ENCODE measurements around the gene ZNF750.
"Not testable (repeated sequence)": the region's sequence is repeated elsewhere in the genome, so short reads cannot be mapped to it uniquely, and the experiment has no call there.

Gene ZNF750

DNA sequence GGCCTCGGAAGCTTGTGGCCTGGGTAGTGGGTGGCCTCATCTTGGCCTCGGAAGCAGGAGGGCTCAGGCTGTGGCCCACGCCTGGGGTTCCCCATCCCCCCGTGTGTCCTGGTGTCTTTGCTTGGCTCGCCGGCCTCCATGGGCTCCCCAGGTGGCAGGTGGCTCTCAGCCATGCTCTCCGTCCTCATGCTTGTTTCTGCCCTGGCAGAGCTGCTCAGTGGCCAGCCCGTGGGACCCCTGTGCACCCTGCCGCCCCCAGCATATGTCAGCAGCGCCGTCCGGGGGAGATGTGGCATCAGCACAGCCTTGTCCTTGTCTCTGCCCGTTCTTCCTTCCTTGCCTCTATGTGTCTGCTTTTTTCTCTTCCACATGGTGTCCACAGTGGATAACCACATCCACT lies 49.4 kb downstream of the ZNF750 start:
- DNase-seq = no peak

DNA sequence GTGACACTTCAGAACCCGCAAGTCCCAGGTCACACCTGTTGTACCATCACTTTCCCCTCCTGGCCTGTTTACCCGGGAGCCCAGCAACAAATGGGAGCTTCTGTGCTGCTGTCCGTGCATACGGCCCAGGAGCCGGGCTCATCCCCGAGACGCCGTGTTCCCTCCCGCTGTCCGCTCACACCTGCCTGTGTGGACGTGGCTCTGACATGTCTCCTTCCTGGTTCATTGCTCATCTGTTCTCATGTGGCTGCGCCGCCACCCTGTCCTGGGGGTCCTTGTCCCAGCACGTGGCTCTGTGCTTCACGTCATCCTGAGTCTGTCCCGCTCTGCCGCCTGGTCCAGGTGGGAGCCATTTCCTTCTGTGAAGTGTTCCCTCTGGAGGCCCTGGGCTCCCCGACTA lies 50.0 kb downstream of the ZNF750 start:
- DNase-seq = no peak

DNA sequence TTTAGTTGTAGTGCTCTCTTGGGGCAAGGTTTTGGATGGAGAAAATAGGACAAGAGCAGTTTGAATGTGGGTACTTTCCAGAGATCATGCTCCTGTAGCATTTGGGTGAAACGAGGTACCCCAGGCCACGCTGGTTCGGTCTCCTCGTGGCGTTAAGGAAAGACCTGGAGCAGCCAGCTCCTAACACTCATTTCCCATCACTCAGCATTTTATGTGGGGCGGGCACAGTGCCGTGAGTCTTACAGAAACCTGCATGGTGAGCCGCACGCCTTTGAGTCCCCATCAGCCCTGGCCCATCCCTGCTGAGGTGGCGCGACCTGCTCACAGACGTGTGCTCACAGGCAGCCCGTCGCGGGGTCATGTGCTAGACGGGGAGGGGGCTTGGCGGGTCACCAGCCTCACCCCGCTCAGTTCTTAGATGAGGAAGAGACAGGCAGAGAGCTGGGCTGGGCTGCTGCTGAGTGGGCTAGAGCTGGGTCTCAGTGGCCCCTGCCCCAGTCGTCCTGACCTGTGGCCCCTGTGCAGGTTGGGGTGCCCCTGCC lies 50.7 kb downstream of the ZNF750 start:
- no peak for DNase-seq

DNA sequence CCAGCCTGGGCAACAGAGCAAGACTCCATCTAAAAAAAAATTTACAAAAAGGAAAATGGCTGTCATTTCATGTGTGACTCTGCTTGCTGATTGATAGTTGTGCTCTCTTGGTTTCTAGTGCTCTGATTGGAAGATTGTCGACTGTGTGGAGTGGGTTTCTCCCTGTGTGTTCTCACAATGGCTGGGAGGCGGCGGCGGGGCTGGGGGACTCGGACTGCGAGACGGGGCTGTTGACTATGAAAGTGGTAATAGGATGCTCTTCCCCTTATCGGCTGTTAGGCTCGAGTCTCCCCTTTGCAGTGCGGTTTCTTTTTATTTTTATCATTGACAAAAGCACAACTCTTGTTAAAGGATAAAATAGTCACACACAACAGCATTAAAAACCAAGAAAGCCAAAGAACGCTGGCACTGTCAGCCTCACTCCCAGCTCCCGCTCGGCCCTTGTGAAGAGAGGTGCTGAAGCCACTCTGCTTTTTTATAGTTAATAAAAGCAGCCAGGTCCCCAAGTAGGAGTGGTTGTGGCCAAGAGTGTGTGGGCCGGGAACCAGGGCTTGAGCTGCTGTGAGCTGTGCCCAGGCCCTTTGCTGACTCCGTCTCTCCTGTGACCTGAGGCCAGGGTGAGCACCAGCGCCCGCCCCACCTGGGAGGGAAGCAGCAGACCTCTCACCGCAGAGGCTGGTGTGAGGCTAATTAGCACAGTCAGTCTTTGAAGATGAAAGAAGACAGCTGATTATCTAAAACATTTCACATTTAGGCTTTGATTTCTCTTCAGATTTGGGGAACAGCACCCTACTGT lies 51.4 kb downstream of the ZNF750 start:
- no peak for DNase-seq

DNA sequence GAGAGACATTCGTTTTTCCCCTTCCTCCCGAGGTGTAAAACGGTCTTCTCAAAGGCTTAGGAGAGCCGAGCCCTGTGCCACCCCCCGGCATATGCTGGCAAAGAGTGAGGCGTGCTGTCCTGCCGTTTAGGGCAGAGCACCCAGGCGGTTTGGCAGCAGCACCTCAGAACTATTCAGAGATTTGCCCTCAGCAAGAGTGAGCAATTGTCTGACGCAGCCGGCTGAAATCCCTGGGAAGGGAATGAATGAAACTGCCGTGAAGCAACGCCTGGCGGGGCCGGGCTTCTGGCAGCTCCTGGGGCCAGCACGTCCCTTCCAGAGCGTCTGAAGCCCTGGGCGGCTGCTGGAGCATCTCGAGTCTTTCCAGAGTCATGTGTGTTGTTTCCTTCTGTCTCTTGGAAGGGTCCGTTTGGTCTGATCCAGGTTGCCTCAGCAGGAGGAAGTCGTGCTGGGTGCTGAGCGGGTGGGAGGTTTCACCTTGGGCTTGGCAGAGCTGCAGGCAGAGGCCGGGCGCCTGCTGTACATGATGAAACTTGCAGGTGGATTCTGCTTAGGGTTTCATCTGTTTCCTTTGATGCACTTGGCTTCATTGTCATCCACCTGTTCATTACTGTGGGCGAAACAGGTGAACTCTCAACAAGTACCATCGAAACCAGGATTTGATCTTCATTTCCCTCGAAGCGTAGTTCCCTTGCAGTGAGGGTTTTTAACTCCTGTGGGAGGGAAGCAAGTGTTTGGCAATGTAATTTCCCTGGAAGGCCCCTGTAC lies 52.6 kb downstream of the ZNF750 start:
- no peak for DNase-seq

DNA sequence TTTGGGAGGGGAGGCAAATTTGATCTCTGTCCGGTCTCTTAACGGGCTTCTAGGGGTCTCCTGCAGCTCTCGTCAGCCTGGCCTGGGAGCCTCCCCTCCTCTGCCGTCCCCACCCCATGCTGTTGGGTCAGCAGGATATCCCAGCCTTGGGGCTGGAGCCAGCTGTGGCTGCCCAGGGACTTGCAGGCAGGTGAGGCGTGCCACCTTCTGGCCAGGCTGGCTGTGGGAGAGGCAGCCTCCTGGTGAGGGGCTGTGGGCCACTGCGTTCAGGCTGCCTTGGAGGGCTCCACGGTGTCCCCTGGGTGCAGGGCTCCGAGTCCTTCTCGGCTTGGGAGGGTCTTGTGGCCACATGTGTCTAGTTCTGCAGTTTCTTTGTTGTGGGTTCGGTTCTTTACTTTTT lies 53.4 kb downstream of the ZNF750 start:
- no peak for DNase-seq

DNA sequence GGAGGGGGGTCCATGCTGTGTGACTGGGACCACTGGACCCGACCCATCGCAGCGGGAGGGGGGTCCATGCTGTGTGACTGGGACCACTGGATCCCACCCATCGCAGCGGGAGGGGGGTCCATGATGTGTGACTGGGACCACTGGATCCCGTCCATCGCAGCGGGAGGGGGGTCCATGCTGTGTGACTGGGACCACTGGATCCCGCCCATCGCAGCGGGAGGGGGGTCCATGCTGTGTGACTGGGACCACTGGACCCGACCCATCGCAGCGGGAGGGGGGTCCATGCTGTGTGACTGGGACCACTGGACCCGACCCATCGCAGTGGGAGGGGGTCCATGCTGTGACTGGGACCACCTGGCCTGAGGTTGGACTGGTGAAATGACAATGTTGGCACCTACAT lies 54.2 kb downstream of the ZNF750 start:
- not testable (repeated sequence) for DNase-seq

DNA sequence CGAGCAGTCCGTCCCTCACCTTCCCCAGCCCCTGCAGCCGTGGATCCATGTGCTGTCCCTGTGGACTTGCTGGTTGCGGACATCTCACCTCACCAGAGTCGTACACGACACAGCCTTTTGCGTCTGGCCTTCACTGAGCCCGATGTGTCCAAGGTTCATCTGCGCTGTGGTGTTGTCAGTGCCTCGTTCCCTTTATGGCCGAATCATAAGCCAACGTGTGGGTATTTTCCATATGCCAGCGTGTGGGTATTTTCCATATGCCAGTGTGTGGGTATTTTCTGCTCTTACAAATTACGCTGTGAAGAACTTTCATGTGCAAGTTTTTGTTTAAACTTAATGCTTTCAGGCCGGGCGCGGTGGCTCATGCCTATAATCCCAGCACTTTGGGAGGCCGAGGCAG lies 56.3 kb downstream of the ZNF750 start:
- DNase-seq = no peak

DNA sequence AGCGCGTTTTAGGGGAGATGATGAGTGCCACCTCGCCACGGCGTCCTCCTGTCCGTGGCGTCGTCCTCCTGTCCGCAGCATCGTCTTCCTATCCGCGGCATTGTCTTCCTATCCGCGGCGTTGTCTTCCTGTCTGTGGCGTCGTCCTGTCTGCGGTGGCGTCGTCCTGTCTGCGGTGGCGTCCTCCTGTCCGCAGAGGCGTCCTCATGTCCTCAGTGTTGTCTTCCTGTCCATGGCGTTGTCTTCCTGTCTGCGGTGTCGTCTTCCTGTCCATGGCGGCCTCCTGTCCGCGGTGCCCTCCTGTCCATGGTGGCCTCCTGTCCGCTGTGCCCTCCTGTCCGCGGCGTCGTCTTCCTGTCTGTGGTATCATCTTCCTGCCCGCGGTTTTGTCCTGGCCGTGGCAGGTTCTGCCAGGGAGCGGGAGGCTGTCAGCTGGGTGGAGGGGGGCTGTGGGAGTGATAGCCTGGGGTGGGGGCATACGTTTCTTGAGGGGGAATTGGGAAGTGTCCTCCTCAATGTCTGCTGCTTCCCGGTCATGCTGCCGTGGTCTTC lies 57.1 kb downstream of the ZNF750 start:
- DNase-seq = no peak

DNA sequence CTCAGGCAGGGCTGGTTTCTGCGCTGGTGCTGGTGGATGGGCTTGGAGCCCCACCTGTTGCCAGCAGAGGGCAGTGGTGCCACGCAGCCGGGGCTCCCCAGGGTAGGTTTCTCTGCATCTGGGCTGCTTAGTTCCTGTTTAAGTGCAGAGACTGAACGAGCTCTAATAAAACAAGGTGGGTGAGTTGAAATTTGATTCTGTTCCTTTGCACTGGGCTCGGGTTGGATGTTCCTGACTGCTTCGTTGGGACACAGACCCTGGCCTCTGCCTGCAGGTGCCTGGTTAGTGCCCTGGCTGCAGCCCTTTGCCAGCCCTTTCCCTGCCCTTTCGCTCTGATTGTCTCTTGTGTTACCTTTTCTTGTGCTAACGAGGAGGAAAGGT lies 57.9 kb downstream of the ZNF750 start:
- DNase-seq = peak; percentile 22

DNA sequence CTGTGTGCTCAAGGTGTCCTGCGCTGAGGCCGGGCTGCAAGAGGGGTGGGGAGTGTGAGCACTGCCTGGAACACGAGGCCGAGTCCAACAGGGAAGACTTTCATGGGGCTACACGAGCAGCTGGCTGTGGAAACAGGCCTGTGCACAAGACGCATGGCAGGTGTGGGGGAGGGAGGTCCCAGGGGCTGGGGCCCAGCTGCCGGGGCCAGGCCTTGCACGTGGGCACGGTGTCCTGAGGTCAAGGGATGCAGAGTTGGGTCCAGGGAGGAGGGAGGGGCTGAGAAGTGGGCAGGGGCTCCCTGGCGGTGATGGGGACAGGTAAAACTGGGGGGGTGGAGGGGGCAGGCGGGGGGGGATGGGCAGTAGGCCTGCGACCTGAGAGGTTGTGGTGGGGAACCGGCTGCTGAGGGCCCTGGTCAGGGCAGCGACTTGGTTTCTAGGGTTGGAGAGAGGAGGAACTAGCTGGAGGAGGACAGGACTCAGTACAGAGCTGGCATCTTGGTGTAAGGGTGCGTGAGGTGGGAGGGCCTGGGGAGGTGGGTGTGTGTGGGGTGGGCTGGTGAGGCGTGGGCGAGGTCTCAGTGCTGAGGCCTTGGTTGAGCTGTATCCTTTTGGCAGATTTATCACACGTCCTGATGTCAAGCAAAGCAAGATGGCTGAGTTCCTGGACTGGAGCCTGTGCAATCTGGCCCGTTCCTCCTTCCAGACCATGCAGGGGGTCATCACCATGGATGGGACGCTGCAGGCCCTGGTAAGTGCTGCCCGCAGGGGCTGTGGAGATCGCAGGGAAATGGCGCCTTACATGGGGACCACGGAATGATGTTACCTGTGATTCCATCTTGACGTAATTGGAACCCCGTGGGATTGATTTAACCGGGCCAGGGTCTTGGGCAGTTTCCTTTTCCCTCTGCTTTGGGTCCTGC lies 58.6 kb downstream of the ZNF750 start:
- no peak for DNase-seq

DNA sequence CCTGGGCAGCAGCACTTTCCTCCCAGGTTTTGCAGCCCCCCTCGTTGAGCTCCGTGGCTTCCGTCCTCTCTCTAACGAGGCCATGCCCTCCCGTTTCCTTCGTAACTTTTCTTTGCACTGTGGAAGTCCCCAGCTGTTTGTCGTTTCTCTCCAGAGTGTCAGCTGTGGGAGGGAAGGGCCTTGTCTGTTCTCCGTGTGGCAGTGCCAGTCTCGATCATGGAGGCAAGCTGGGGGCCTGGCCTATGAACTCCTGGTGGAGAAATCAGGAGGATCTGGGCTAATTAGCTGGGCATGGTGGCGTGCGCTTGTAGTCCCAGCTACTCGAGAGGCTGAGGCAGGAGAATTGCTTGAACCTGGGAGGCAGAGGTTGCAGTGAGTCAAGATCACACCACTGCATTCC lies 59.6 kb downstream of the ZNF750 start:
- no peak for DNase-seq

DNA sequence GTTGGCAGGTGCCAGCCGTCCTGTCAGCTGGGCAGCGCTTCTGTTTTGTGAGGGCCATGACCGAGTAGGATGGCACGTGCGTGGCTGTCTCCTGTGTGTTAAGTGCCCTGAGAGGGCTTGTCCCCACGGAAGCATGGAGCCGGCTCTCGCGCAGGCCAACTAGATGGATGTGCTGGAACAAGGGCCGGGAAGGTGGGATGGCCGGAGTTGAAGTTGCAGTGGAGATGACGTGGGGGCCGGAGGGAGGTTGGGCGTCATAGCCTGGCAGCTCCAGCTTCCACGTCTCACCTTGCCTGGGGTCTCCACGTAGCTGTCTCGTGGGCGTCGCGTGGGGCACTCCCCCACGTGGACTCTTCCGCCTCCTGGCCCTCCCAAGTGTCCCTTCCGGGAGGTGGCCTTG lies 60.3 kb downstream of the ZNF750 start:
- no peak for DNase-seq
